ENCODE results near the gene MOGAT1. TPM values are rescaled to one million over a fixed set of nuclear protein-coding genes. Genes with fewer than 3 reads are reported as not detected.
"Not testable (repeated sequence)": the region's sequence is repeated elsewhere in the genome, so short reads cannot be mapped to it uniquely, and the experiment has no call there.

Gene MOGAT1
- total RNA-seq, 1 experiment from 2014 or later: not detected

GRCh38 chr2:222753251-222753824 lies 81.9 kb downstream of the MOGAT1 start:
- H3K9me3 ChIP-seq (replicated peaks): no peaks in the 10 kb centered on the region
- peak; percentile 90 to 97 for DNase-seq
- no peaks in the 10 kb centered on the region for H3K27me3 ChIP-seq
- H3K4me1 ChIP-seq: peaks cover 68% of the 10 kb centered on the region
- peak overlapping the region; percentile 82 for H3K27ac ChIP-seq
- H3K36me3 ChIP-seq: no peaks in the 10 kb centered on the region
- H3K4me3 ChIP-seq: peak overlapping the region; percentile 22

DNA sequence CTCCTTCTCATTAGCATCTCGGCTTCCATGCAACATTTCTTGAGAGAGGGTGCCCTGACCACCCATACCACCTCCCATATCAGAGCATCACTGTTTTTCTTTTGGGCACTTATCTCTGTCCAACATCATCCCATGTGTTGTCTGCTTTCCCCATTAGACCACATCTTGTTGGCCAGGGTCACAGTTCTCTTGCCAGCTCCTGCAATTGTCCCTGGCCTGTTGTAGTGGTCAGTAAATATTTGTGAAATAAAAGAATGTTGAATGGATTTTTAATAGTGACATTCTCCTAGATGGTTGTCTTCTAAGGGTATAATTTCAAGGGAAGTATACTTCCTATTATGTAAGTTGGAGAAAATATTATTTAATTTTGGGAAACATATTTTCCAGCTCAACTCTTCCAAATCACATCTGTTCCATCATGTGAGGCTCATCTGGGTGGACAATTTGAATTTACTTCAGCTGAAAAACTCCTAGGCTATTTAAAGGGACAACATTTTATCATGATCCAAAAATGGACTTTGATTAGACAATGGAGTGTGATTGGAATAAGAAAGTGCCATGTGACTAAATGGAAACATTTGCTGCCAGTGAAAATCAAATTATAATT lies 83.0 kb downstream of the MOGAT1 start:
- no peaks in the 10 kb centered on the region for H3K36me3 ChIP-seq
- peaks cover 63% of the 10 kb centered on the region for H3K4me1 ChIP-seq
- H3K27me3 ChIP-seq: no peaks in the 10 kb centered on the region
- no peaks in the 10 kb centered on the region for H3K9me3 ChIP-seq (replicated peaks)
- no peak for DNase-seq
- no peak overlapping the region for H3K27ac ChIP-seq
- H3K4me3 ChIP-seq: no peak overlapping the region

DNA sequence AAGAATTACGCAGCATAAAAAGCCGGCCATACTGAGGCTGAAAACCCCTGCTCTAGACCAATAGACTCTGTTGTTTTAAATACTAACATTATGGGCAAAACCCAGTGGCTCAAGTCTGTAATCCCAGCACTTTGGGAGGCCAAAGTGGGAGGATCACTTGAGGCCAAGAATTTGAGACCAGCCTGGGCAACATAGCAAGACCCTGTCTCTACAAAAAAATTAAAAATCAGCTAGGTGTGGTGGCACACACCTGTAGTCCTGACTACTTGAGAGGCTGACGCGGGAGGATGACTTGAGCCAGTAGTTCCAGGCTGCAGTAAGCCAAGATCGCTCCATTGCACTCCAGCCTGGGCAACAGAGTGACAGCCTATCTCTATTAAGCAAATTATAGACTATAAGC lies 84.1 kb downstream of the MOGAT1 start:
- H3K27me3 ChIP-seq; H3K27ac ChIP-seq; H3K4me3 ChIP-seq; H3K9me3 ChIP-seq (replicated peaks); H3K36me3 ChIP-seq; DNase-seq: not testable (repeated sequence)
- peaks cover 59% of the 10 kb centered on the region for H3K4me1 ChIP-seq

DNA sequence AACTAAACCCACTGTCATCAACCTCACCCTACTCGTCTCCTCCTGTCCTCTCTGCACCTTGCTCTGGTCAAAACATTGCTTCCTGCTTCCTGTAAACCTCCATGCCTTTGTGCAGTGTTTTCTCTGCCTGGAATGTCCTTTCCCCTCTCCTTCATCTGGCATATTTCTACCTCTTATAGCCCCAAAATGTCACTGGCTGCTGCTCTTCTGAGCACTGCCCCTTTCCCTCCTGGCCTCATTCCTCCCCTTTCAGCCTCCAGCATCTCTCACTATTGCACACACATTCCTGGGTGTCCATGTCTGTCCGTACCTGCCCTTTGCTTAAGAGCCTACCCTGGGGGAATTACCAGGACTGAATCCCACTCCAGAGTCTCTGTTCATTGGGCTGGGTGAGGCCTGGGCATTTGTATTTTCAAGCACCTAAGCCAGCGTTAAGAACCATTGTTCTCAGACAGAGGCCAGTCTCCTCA lies 84.9 kb downstream of the MOGAT1 start:
- peaks cover 52% of the 10 kb centered on the region for H3K4me1 ChIP-seq
- no peaks in the 10 kb centered on the region for H3K27me3 ChIP-seq
- H3K4me3 ChIP-seq: no peak overlapping the region
- peak; percentile 30 to 55 for DNase-seq
- peak overlapping the region; percentile 71 for H3K27ac ChIP-seq
- no peaks in the 10 kb centered on the region for H3K36me3 ChIP-seq
- no peaks in the 10 kb centered on the region for H3K9me3 ChIP-seq (replicated peaks)

DNA sequence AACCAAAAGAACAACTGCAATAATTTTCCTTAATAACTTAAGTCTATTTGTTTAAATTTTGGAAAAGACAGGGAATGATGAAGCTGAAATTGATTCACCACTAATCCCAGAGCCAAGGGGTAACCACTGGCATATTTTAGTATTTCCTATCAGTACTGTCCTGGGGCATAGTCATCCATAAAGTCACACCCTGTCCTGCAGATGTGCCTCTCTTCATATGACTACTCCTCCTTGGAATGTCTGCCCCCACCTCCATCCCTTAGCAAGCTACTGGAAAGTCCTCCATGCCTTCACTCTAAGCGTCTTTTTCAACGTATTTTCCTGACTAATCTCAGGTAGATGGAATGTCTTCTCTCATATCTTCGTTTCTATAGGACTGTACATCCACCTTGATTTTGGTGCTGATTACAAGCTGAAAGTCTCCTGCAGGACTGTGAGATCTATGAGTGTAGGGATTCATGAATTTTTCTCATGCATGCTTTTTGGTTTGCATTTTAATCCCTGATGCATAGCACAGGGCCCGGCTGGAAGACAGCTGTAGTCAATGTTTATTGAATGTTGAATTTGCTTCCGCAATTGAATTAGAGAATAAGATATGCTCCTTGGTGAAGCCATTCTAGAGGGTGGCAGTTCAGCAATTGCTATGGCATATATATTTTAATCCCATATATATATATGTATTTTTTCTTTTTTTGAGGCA lies 85.6 kb downstream of the MOGAT1 start:
- peak overlapping the region; percentile 71 for H3K27ac ChIP-seq
- H3K27me3 ChIP-seq: no peaks in the 10 kb centered on the region
- peaks cover 45% of the 10 kb centered on the region for H3K4me1 ChIP-seq
- DNase-seq: peak; percentile 60 to 71
- H3K36me3 ChIP-seq: no peaks in the 10 kb centered on the region
- H3K4me3 ChIP-seq: no peak overlapping the region
- no peaks in the 10 kb centered on the region for H3K9me3 ChIP-seq (replicated peaks)

Other genes starting within 250 kb of the MOGAT1 start
- not detected in 2 replicates for gene SGPP2, start 247.1 kb upstream of the MOGAT1 start, total RNA-seq (2014; rRNA removed; shearing (Covaris generic))
- gene FARSB, start 15.6 kb upstream of the MOGAT1 start, total RNA-seq (2014; rRNA removed; shearing (Covaris generic)): 76.0 and 78.9 TPM in 2 replicates
- 140 and 168 TPM in 2 replicates for gene ACSL3, start 189.4 kb downstream of the MOGAT1 start, total RNA-seq (2014; rRNA removed; shearing (Covaris generic))

Measured in SJCRH30 (cell line).